ENCODE measurements around the gene ARMC9. TPM values are rescaled to one million over a fixed set of nuclear protein-coding genes. Genes with fewer than 3 reads are reported as not detected.

The ARMC9 gene
- total RNA-seq, 4 donors from 2014 or later, result 16.8 to 47.6 (median 39.3) TPM

DNA sequence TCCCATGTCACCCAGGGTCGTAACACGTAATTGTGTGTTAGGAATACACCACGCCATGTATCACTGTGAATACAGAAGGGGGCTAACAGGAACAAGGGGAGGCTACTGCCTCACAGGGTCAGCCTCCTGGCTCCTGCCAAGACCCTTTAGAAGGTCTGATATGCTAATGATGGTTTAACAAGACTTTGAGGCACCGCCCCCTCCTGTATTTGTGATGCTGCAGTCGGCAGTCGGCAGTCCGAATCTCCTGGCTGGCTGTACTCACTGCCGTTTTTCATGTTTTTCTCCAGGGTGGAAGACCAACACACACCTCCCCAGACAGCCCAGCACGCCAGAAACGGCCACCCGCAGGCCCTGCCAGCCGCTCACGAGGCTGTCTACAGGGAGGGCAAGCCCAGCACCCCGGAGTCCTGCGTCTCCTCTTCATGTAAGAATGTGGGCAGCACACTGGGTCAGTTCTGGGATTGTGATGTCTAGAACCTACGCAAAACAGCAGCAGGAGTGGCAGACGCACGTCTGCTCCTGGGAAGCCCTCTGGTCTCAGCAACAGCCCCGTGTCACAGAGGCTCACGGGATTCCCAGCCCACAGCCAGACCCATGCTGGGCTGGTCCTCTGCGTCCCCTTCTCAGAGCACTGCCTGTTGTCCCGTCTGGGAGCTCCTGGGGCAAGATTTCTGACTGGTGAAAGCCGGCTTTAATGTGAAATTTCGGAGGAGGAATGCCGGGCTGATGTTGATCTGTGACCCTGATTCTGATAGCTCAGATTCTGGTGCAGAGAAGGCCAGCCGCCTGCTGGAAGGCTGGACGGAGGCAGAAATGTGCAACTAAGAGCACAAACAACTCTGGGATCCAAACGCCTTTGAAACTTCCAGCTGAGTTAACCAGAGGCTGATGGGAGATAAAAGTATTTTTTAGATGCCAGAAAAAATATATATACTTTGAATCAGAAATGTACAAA, 157.4 kb downstream of the ARMC9 start:
- no peak for TF ChIP-seq POLR2A (IDR thresholded peaks at IDR 0.05)
- TF ChIP-seq, protein P1, sequence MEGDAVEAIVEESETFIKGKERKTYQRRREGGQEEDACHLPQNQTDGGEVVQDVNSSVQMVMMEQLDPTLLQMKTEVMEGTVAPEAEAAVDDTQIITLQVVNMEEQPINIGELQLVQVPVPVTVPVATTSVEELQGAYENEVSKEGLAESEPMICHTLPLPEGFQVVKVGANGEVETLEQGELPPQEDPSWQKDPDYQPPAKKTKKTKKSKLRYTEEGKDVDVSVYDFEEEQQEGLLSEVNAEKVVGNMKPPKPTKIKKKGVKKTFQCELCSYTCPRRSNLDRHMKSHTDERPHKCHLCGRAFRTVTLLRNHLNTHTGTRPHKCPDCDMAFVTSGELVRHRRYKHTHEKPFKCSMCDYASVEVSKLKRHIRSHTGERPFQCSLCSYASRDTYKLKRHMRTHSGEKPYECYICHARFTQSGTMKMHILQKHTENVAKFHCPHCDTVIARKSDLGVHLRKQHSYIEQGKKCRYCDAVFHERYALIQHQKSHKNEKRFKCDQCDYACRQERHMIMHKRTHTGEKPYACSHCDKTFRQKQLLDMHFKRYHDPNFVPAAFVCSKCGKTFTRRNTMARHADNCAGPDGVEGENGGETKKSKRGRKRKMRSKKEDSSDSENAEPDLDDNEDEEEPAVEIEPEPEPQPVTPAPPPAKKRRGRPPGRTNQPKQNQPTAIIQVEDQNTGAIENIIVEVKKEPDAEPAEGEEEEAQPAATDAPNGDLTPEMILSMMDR (IDR thresholded peaks at IDR 0.05), result peak in 2 of 4 experiments; percentile 18 to 26
- Histone ChIP-seq H3K27me3 (no peaks in the 10 kb centered on the region), H3K36me3 (no peaks in the 10 kb centered on the region), H3K4me3 (no peak overlapping the region), H3K4me1 (no peaks in the 10 kb centered on the region), H3K9me3 (no peaks in the 10 kb centered on the region), H3K27ac (peak overlapping the region; percentile 65 to 72)
- intact Hi-C loops (cut with DNase I; ENCODE audit: low total_unique reads), result no loop called here
- peak in 1 of 2 donors; percentile 29 for DNase-seq

DNA sequence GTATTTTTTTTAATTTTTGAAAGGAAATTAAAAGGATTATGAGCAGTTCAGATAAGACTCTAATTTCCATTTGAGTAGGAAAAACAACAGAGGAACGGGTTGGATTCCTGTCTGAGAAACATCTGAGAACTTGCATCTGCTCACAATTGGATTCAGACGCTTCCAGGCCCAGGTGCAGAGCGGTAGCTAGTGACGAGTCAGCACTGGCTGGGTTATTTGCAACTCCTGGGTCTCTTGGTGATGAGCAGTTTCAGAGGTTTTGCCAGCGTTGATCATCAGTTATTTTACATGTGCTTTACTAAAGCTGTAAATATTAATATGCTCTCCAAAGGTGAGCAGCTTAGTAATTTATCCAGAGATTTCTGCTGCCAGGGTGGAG, 158.0 kb downstream of the ARMC9 start:
- peak in 1 of 2 donors; percentile 35 for DNase-seq
- intact Hi-C loops (cut with DNase I; ENCODE audit: low total_unique reads), result no loop called here
- no peaks in the 10 kb centered on the region for H3K4me1 ChIP-seq
- TF ChIP-seq, protein P1 (IDR thresholded peaks at IDR 0.05), result no peak
- TF ChIP-seq POLR2A (IDR thresholded peaks at IDR 0.05), result no peak
- H3K4me3 ChIP-seq, result no peak overlapping the region
- H3K36me3 ChIP-seq, result no peaks in the 10 kb centered on the region
- H3K9me3 ChIP-seq, result no peaks in the 10 kb centered on the region
- H3K27ac ChIP-seq, result peak overlapping the region; percentile 65 to 72
- no peaks in the 10 kb centered on the region for H3K27me3 ChIP-seq

DNA sequence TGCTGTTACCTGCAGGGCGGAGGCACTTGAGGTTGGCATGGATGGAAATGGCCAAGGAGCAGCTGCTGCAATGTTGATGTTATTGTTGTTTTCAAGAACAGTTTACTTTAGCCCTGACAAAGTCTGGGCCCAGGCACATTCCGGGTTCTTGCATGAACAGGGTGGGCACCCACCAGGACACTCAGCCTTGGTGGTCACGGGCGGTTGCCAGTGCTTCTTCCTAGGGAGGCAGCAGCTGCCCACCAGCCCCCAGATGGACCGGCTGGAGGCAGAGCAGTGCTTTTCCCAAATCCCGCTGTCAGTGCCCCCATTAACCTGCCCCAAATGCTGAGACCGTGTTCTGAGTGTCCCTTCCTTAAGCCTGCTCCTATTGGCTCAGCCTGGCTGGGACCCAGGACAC, 158.6 kb downstream of the ARMC9 start:
- no peaks in the 10 kb centered on the region for H3K27me3 ChIP-seq
- intact Hi-C loops (cut with DNase I; ENCODE audit: low total_unique reads), result no loop called here
- H3K9me3 ChIP-seq, result no peaks in the 10 kb centered on the region
- H3K36me3 ChIP-seq, result no peaks in the 10 kb centered on the region
- no peak for TF ChIP-seq POLR2A (IDR thresholded peaks at IDR 0.05)
- TF ChIP-seq, protein P1 (IDR thresholded peaks at IDR 0.05), result no peak
- no peak overlapping the region for H3K4me3 ChIP-seq
- H3K27ac ChIP-seq, result peak overlapping the region in 1 of 2 donors; percentile 72
- no peak for DNase-seq
- no peaks in the 10 kb centered on the region for H3K4me1 ChIP-seq

DNA sequence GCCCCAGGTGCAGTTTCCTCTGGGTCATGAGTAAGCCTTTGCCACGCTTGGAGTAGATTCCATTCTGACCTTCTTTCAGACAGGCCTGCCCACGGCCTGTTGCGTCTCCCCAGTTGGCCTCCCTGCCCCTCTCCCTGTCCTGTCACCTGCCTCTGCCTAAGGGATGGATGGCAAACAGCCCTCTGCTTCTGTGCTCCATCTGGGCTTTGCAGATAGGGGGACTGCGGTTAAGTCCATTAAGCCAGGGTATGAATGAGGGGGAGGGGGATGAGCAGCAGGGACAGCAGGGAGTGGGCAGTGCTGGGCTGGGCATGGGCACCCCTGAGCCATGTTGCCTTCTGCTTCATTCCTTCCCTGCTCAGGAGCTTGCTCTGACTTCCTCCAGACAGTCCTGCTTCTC, 159.5 kb downstream of the ARMC9 start:
- H3K27me3 ChIP-seq, result no peaks in the 10 kb centered on the region
- no peak overlapping the region for H3K27ac ChIP-seq
- no peak overlapping the region for H3K4me3 ChIP-seq
- no peaks in the 10 kb centered on the region for H3K36me3 ChIP-seq
- DNase-seq, result no peak
- intact Hi-C loops (cut with DNase I; ENCODE audit: low total_unique reads), result no loop called here
- H3K9me3 ChIP-seq, result no peaks in the 10 kb centered on the region
- no peaks in the 10 kb centered on the region for H3K4me1 ChIP-seq
- TF ChIP-seq, protein P1 (IDR thresholded peaks at IDR 0.05), result no peak
- no peak for TF ChIP-seq POLR2A (IDR thresholded peaks at IDR 0.05)

DNA sequence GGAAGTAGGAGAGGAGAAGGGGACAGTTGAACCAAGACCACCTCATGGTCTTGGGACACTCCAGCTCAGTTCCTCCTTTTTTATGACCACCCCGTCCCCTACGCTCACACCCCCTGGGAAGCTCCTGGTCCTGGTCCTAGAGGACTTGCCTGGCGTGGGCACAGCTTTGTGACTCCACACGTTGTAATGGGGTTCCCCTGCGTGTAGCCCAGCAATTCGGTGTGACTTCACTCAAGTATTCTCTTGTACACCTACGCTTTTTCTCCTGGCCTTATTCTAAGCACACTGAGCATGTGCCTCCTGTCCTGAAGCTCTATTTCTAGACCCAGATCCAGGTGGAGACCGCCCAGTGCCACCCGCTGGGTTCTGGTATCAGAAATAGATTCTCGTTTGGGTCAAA, 161.0 kb downstream of the ARMC9 start:
- H3K27me3 ChIP-seq, result no peaks in the 10 kb centered on the region
- TF ChIP-seq, protein P1 (IDR thresholded peaks at IDR 0.05), result no peak
- no peak for TF ChIP-seq POLR2A (IDR thresholded peaks at IDR 0.05)
- H3K4me3 ChIP-seq, result no peak overlapping the region
- DNase-seq, result no peak
- no peak overlapping the region for H3K27ac ChIP-seq
- intact Hi-C loops (cut with DNase I; ENCODE audit: low total_unique reads), result no loop called here
- H3K36me3 ChIP-seq, result no peaks in the 10 kb centered on the region
- no peaks in the 10 kb centered on the region for H3K9me3 ChIP-seq
- no peaks in the 10 kb centered on the region for H3K4me1 ChIP-seq

Data from uterus (tissue), 4 donors.